K562 (cell line): Measurements from ENCODE around the gene KRTAP13-4.

Experiments
- CTCF ChIP-seq, 3 experiments: IDR thresholded peaks in 2 of 3; conservative IDR thresholded peaks in 1 of 3; 2 replicates each; pipeline ENCODE4 v1.5.1; 2011 to 2012; ENCODE audit warnings: low read length in 3 of 3, mild to moderate bottlenecking in 3 of 3, control low read depth in 2 of 3, improper control_type of control experiment in 1 of 3, inconsistent platforms in 1 of 3, low read depth in 1 of 3, mixed read lengths in 1 of 3, moderate library complexity in 1 of 3; ENCODE audit not compliant: insufficient read depth in 2 of 3
- EP300 ChIP-seq: IDR thresholded peaks from 2 replicates; pipeline ENCODE4 v1.6.1; 2012; ENCODE audit warnings: low read length, improper control_type of control experiment
- FOXM1 ChIP-seq, 2 experiments: fragments of 450-650 bp in 1 of 2; sonication (generic) in 1 of 2; formaldehyde crosslinking in 1 of 2; IDR thresholded peaks; 2 replicates each; pipeline versions ENCODE4 v1.6.1 to v1.9.0; 2017 to 2022; ENCODE audit warnings: low read depth in 2 of 2, mild to moderate bottlenecking in 2 of 2, missing genetic modification reagents in 1 of 2, moderate library complexity in 1 of 2
- HDGF ChIP-seq: fragments of 450-650 bp; IDR thresholded peaks from 2 replicates; pipeline ENCODE4 v1.6.1; 2016
- HNRNPL ChIP-seq: fragments of 200-400 bp; formaldehyde crosslinking; IDR thresholded peaks from 2 replicates; pipeline ENCODE4 v1.6.1; 2017; ENCODE audit warnings: low read depth, mild to moderate bottlenecking, low read length
- NFIC ChIP-seq: fragments of 450-650 bp; IDR thresholded peaks from 2 replicates; pipeline ENCODE4 v1.6.1; 2017; ENCODE audit warnings: mild to moderate bottlenecking, inconsistent platforms
- SNAPC5 ChIP-seq: fragments of 250-450 bp; sonication (Bioruptor Pico); IDR thresholded peaks from 2 replicates; pipeline ENCODE4 v1.8.0; 2021; ENCODE audit warnings: moderate library complexity, mild to moderate bottlenecking, inconsistent platforms
- SRF ChIP-seq, 2 experiments: fragments of 250-450, 450-650 bp in 1 of 2; sonication (Bioruptor Pico) in 1 of 2; sonication (generic) in 1 of 2; formaldehyde crosslinking; IDR thresholded peaks; 2 replicates each; pipeline versions ENCODE4 v1.5.0 to v1.5.1; 2020 to 2022; ENCODE audit warnings: mild to moderate bottlenecking in 1 of 2, missing genetic modification reagents in 1 of 2
- TFAP4 ChIP-seq: sonication (generic); formaldehyde crosslinking; IDR thresholded peaks from 2 replicates; pipeline ENCODE4 v1.8.0; 2022; ENCODE audit warnings: missing genetic modification reagents, mild to moderate bottlenecking, moderate library complexity, borderline replicate concordance
- TGIF2 ChIP-seq: sonication (generic); formaldehyde crosslinking; IDR thresholded peaks from 2 replicates; pipeline ENCODE4 v1.8.1; 2022; ENCODE audit warnings: mild to moderate bottlenecking, missing genetic modification reagents, moderate library complexity
- ZFP36 ChIP-seq: fragments of 150-350 bp; IDR thresholded peaks from 2 replicates; pipeline ENCODE4 v1.6.1; 2018; ENCODE audit warnings: low read length, low read depth; ENCODE audit not compliant: partially characterized antibody

GRCh38 chr21:30430170-30430655 is at the start of gene KRTAP13-4:
- TF ChIP-seq SRF (CRISPR knock-in tag; IDR thresholded peaks at IDR 0.05) (no peak), HNRNPL (no peak), FOXM1 (IDR thresholded peaks at IDR 0.05; ENCODE audit: low read depth) (no peak), FOXM1 (CRISPR knock-in tag; IDR thresholded peaks at IDR 0.05; ENCODE audit: low read depth) (no peak), NFIC (no peak), ZFP36 (no peak), TFAP4 (no peak), CTCF (IDR thresholded peaks at IDR 0.05 in 2 of 3, conservative IDR thresholded peaks at IDR 0.05 in 1 of 3; ENCODE audit: insufficient read depth in 2 of 3, low read depth in 1 of 3, low read length in 3 of 3) (no peak), HDGF (no peak), EP300 (no peak), TGIF2 (CRISPR knock-in tag) (no peak), SNAPC5 (CRISPR knock-in tag) (no peak)
